Jurkat, Clone E6-1 (cell line): ENCODE data around the gene KCP.

Source experiments
- DNase-seq: peaks from one replicate; pipeline ENCODE4 v3.0.0-alpha.2; 2011; ENCODE audit warnings: low read depth, low spot score
- H3K4me3 ChIP-seq: 2 replicates; pipeline ENCODE4 v1.5.1; 2011; ENCODE audit warnings: mild to moderate bottlenecking, low read length, control low read depth, moderate library complexity

The KCP gene

DNA sequence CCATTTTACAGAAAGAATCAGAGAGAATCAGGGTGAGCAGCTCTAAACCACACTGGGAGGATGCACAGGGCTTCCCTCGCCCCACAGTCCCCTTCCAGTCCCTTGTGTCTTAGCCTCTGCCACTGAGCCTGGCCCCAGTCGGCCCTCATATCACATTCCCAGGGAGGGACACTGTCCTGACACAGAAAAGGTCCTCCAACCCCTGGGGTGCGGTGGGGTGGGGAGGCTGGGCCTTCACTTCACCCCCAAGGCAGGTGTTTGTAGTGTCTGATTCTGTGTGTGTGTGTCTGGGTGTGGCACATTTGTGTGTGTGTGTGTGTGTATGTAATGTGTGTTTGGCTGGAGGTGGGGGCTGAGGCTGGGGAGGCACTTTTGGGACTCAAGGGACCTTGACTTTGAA, 1.8 kb upstream of the KCP start:
- DNase-seq: no peak

GRCh38 chr7:128911423-128912031, 1.0 kb upstream of the KCP start:
- DNase-seq: no peak

More for the DNA sequence above, 1.8 kb upstream of the KCP start:
- H3K4me3 ChIP-seq: no peak overlapping the region

GRCh38 chr7:128909625-128910568, 612 bp downstream of the KCP start:
- H3K4me3 ChIP-seq: no peak overlapping the region
- DNase-seq: no peak

More at GRCh38 chr7:128911423-128912031, 1.0 kb upstream of the KCP start:
- no peak overlapping the region for H3K4me3 ChIP-seq

- H3K4me3 ChIP-seq: no peak overlapping the region
- no peak for DNase-seq
These were observed 1.5 kb downstream of the KCP start for GRCh38 chr7:128908750-128909624.

DNA sequence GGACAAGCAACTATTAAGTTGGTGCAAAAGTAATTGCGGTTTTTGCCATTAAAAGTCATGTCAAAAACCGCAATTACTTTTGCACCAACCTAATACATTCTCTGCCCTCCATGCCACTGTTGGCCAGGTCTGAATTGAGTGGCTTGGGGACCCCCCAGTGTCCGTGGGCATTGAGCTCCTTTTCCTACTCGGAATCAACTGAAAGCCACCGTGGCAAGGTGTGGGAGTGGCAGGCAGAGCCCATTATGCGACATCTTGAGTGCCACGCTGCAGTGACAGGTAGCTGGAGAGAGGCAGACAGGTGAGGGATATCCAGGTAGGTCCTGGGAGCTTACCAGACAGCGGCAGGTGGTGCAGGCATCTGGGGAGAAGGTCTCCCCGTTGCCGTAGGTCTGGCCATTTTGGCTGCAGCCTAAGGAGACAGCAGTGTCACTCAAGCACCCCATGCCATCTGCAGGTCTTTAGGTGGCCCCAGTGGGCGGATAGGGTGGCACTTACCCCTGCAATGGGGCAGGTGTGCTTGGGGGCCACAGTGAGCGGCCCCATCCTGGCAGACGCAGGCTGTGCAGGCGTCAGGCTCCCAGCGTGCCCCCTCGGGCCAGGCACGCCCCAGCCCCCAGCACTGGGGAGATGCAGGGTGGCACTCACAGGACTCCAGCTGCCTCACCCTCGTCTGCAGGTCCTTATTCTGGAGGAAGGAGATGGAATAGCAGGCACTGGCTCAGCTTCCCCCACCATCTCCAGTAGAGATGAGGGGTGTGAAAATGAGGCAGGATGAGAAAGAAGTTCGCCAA, 3.5 kb downstream of the KCP start:
- no peak overlapping the region for H3K4me3 ChIP-seq
- DNase-seq: no peak

DNA sequence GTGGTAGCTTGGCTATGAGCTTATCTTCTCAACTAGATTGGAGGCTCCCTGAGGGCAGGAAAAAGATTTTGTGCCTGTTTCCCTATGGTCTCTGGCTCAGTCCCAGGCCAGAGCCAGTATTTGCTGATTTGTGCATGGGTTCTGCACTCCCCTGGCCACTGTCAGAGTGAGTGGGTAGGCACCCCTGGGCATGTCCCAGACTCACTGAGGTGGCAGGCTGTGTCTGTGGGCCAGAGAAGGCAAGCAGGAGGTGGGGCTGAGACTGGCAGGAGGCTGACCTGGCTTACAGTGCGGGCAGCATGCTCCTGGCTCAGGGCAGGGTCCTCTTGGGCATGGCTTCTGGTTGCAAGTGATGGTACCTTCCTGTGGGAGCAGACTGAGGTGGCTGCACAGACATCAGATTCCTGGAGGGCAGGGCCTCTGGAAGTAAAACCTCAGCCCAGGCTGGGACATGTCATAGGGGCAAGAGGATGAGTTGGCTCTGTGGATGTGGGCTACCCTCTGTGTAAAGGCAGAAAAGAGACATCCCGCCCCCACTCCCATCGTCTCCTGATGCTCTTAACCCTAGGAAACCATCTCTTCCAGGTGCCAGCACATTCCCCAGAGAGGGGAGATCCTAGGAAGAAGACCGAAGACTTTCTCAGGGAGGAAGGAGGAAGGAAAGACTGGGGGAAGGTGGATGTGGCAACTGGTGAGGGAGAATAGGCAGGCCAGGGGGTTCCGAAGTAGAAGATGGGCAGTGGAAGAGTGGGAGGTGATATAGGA, 4.3 kb downstream of the KCP start:
- no peak overlapping the region for H3K4me3 ChIP-seq
- DNase-seq: no peak

DNA sequence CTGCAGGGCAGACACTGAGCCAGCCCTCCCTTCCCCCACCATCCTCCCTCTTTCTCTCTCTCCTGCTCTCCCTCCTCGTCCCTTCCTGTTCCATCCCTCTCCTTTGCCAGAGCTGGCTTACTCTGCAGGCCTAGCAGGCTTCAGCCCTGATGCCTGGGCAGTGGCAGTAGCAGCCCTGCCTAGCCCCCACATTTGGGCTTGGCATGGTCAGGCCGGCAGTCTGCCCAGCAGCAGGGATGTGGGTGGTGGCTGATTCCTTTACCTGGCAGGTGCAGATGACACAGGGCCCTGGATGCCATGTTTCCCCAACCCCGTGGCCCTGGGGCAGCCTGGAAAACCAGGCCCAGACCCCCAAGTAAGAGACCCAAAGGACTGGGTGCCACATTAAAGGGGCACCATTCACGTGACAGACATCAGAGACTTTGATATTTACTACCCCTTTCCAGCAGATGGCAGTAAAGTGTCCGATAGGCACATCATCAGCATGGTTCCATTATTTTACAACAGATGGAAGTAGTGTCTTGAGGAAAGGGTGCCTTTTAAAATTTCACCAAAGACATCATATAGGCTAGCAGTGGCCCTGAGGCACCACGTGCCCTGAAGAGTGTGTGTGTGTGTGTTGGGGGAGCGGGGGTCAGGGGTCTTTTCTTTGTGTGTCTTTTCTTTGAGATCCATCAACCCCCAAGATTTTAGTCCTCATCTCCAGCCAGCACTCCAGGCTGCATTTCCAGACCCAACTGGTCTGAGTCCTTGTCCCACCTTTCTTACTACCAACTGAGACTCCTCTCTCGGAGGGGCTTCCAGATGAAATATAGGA, 5.9 kb downstream of the KCP start:
- peak; percentile 77 for DNase-seq
- H3K4me3 ChIP-seq: 0 out of 2 replicates have a peak overlapping the region, but pooled peaks have one; percentile 11

DNA sequence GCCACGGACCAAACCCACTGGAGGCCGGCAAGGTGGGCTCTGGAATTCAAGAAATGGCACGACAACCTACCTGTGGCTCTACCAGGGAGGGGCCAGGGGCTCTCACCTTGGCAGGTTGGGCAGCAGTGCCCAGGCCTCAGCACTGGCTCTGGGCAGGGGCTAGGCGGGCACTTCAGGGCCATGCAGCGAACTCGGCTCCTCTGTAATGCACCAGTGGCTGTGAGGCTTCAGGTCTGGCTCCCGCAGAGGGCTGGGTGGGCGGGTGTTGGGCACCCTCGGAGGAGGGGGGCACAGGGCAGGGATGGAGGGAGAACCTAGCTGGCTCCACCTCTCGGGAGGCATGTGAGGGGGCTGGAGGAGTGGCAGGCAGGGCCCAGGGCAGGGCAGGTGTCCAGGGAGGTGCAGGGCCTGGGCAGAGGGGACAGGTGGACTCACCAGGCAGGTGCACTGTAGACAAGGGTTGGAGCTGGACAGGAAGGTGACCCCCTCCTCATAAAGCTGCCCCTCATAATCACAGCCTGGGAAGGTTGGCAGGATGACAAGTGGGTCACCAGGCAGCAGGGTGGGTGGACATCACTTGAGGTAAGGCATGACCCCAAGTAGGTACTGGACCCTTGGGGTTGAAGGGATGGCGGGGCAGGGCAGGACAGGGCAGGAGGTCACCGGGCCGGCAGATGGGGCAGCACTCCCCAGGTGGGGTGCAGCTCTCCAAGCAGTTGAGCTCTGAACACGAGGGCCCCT, 6.7 kb downstream of the KCP start:
- no peak for DNase-seq
- no peak overlapping the region for H3K4me3 ChIP-seq

GRCh38 chr7:128902761-128903585, 7.5 kb downstream of the KCP start:
- H3K4me3 ChIP-seq: no peak overlapping the region
- DNase-seq: no peak

- DNase-seq: no peak
- no peak overlapping the region for H3K4me3 ChIP-seq
These were observed 10.3 kb downstream of the KCP start for GRCh38 chr7:128900237-128900636.

- no peak overlapping the region for H3K4me3 ChIP-seq
- DNase-seq: no peak
These were observed 11.1 kb downstream of the KCP start for GRCh38 chr7:128899392-128899791.

GRCh38 chr7:128895320-128895719, 15.2 kb downstream of the KCP start:
- no peak overlapping the region for H3K4me3 ChIP-seq
- DNase-seq: no peak

GRCh38 chr7:128894101-128894440, 16.4 kb downstream of the KCP start:
- DNase-seq: no peak
- no peak overlapping the region for H3K4me3 ChIP-seq

- H3K4me3 ChIP-seq: no peak overlapping the region
- no peak for DNase-seq
These were observed 17.0 kb downstream of the KCP start for GRCh38 chr7:128893251-128894100.
